ENCODE results near the gene SEMA3F. TPM values are rescaled to one million over a fixed set of nuclear protein-coding genes. Genes with fewer than 3 reads are reported as not detected.

SEMA3F gene
- total RNA-seq, 3 donors from 2014 or later (not counting 1 experiment from before 2014, with no cell fraction given): 0.16 to 1.1 (median 0.78) TPM

GRCh38 chr3:50160561-50160983, 5.4 kb downstream of the SEMA3F start:
- Histone ChIP-seq H3K4me3 (ENCODE audit: low read length) (no peak overlapping the region), H3K27ac (ENCODE audit: low read length) (no peak overlapping the region), H3K27me3 (ENCODE audit: control insufficient read depth, insufficient read depth, low read length) (peaks cover 13% of the 10 kb centered on the region), H3K9me3 (ENCODE audit: control insufficient read depth, insufficient read depth, low read length) (no peaks in the 10 kb centered on the region), H3K36me3 (ENCODE audit: control insufficient read depth, insufficient read depth, low read length) (no peaks in the 10 kb centered on the region), H3K4me1 (ENCODE audit: control insufficient read depth, insufficient read depth, low read length) (peaks cover 10% of the 10 kb centered on the region)
- Mint-ChIP-seq H3K9me3 (no peaks in the 10 kb centered on the region), H3K27me3 (ENCODE audit: low read depth in 2 of 2) (peaks cover 17 to 24% of the 10 kb centered on the region in 2 donors), H3K4me1 (peaks cover 0 to 14% of the 10 kb centered on the region in 2 donors), H3K4me3 (no peak overlapping the region), H3K27ac (no peak overlapping the region), H3K36me3 (no peaks in the 10 kb centered on the region)
- TF ChIP-seq, protein P1, sequence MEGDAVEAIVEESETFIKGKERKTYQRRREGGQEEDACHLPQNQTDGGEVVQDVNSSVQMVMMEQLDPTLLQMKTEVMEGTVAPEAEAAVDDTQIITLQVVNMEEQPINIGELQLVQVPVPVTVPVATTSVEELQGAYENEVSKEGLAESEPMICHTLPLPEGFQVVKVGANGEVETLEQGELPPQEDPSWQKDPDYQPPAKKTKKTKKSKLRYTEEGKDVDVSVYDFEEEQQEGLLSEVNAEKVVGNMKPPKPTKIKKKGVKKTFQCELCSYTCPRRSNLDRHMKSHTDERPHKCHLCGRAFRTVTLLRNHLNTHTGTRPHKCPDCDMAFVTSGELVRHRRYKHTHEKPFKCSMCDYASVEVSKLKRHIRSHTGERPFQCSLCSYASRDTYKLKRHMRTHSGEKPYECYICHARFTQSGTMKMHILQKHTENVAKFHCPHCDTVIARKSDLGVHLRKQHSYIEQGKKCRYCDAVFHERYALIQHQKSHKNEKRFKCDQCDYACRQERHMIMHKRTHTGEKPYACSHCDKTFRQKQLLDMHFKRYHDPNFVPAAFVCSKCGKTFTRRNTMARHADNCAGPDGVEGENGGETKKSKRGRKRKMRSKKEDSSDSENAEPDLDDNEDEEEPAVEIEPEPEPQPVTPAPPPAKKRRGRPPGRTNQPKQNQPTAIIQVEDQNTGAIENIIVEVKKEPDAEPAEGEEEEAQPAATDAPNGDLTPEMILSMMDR (IDR thresholded peaks at IDR 0.05): no peak
- 87% methylated on average over 4 of the region's 7 CpGs for WGBS (ENCODE audit: insufficient coverage)
- ATAC-seq (no peak), DNase-seq (no peak)
- intact Hi-C loops (cut with micrococcal nuclease): no loop called here

- no peaks in the 10 kb centered on the region for H3K9me3 ChIP-seq (ENCODE audit: control insufficient read depth, insufficient read depth, low read length)
- no peak overlapping the region for H3K4me3 ChIP-seq (ENCODE audit: low read length)
- no peak overlapping the region for H3K4me3 Mint-ChIP-seq
- no peaks in the 10 kb centered on the region for H3K36me3 Mint-ChIP-seq
- intact Hi-C loops (cut with micrococcal nuclease): no loop called here
- no peaks in the 10 kb centered on the region for H3K9me3 Mint-ChIP-seq
- no peak overlapping the region for H3K27ac ChIP-seq (ENCODE audit: low read length)
- no peak overlapping the region for H3K27ac Mint-ChIP-seq
- H3K27me3 Mint-ChIP-seq (ENCODE audit: low read depth in 2 of 2): peaks cover 10 to 18% of the 10 kb centered on the region in 2 donors
- TF ChIP-seq, protein P1 (IDR thresholded peaks at IDR 0.05): no peak
- DNase-seq (no peak), ATAC-seq (no peak)
- peaks cover 5% of the 10 kb centered on the region for H3K27me3 ChIP-seq (ENCODE audit: control insufficient read depth, insufficient read depth, low read length)
- WGBS (ENCODE audit: insufficient coverage): 94% methylated on average over 13 of the region's 13 CpGs
- no peaks in the 10 kb centered on the region for H3K36me3 ChIP-seq (ENCODE audit: control insufficient read depth, insufficient read depth, low read length)
- H3K4me1 ChIP-seq (ENCODE audit: control insufficient read depth, insufficient read depth, low read length): peaks cover 5% of the 10 kb centered on the region
- peaks cover 0 to 9% of the 10 kb centered on the region in 2 donors for H3K4me1 Mint-ChIP-seq
Measured at GRCh38 chr3:50161320-50161719, 6.2 kb downstream of the SEMA3F start.

DNA sequence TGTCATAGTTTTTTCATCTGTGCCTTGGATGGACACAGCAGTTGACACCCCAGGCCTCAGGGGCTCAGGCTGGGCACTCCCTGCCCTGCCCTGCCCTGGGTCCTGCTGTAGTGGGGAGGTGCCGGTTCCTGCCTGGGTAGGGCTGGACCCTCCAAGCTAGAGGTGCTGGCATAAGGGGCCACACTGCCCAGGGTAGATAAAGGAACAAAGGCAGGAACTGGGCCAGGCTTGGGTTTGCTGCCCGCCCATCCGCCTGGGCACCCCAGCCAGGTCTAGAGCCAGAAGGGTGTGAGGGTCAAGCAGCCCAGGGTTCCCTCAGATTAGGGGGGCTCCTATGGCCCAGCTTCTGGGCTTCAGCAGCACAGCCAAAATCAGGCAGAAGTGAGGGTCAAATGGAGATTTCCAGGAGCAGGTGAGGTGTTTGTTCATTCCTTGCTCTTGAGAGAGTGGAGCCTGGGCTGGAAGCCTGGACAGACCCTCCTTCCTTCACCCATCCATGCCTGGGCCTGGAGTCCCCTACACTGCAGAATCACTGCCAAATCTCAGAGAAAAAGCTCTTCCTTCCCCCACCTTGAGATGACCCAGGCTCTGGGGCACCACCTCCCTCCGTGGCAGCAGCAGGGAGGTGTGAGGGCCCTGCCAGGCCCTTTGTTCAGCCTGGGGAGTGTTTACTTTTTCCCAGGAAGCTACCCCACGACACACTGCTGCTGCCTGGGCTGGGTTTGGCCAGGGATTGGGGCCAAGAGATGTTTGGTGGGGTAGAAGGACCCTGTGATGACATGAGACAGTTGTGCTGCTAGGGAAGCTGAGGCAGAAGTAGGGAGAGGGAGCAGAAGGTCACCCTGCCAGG, 7.1 kb downstream of the SEMA3F start:
- no peak for DNase-seq
- no peak for ATAC-seq
- no peaks in the 10 kb centered on the region for H3K27me3 ChIP-seq (ENCODE audit: control insufficient read depth, insufficient read depth, low read length)
- no peak overlapping the region for H3K4me3 Mint-ChIP-seq
- H3K4me1 ChIP-seq (ENCODE audit: control insufficient read depth, insufficient read depth, low read length): no peaks in the 10 kb centered on the region
- no peaks in the 10 kb centered on the region for H3K36me3 ChIP-seq (ENCODE audit: control insufficient read depth, insufficient read depth, low read length)
- H3K4me3 ChIP-seq (ENCODE audit: low read length): no peak overlapping the region
- TF ChIP-seq, protein P1 (IDR thresholded peaks at IDR 0.05): no peak
- H3K27ac ChIP-seq (ENCODE audit: low read length): no peak overlapping the region
- H3K9me3 Mint-ChIP-seq: no peaks in the 10 kb centered on the region
- intact Hi-C loops (cut with micrococcal nuclease): no loop called here
- H3K36me3 Mint-ChIP-seq: no peaks in the 10 kb centered on the region
- no peak overlapping the region for H3K27ac Mint-ChIP-seq
- WGBS (ENCODE audit: insufficient coverage): 87% methylated on average over 5 of the region's 5 CpGs
- peaks cover 0 to 4% of the 10 kb centered on the region in 2 donors for H3K4me1 Mint-ChIP-seq
- H3K9me3 ChIP-seq (ENCODE audit: control insufficient read depth, insufficient read depth, low read length): no peaks in the 10 kb centered on the region
- H3K27me3 Mint-ChIP-seq (ENCODE audit: low read depth in 2 of 2): peaks cover 6 to 11% of the 10 kb centered on the region in 2 donors

All from natural killer cell (primary cell).